CD4-positive, alpha-beta T cell treated with Interleukin-4 for 1 hour (primary cell): Measurements from ENCODE around the gene CNST.
"Not testable (repeated sequence)": the region's sequence is repeated elsewhere in the genome, so short reads cannot be mapped to it uniquely, and the experiment has no call there.

ENCODE experiments used
- DNase-seq, 2 donors: peaks; one replicate each; pipeline ENCODE4 v3.0.0-alpha.2; 2020 to 2022

The CNST gene

DNA sequence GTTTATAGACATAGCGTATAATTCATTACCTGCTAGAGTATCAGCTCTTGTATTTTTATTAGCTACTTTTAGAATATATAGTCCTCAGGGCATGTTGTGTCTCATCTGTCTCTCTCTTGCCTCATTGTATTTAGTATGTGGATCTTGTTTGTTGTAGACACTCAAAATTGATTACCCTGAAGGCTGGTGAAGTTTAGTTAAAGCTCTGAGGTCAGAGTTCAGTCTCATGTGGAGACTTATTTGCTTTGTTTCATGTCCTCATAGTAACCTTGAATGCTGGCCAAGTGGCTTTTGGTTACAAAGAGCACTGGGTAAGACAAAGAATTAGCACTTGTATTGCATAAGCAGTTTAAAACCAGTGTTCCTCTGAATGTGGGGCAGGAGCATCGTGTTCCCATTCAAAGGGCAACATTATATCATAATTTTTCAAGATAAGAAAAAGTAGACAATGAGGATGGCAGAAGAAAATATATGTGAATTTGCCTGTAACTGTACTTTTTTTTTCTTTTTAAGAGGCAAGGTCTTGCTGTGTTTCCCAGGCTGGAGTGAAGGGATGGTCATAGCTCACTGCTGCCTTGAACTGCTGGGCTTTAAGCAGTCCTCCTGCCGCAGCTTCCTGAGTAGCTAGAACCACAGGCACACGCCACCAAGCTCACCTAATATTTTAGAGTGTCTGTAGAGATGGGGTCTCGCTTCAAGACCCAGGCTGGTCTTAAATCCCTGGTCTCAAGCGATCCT is 17.4 kb downstream of the CNST start:
- DNase-seq: no peak

DNA sequence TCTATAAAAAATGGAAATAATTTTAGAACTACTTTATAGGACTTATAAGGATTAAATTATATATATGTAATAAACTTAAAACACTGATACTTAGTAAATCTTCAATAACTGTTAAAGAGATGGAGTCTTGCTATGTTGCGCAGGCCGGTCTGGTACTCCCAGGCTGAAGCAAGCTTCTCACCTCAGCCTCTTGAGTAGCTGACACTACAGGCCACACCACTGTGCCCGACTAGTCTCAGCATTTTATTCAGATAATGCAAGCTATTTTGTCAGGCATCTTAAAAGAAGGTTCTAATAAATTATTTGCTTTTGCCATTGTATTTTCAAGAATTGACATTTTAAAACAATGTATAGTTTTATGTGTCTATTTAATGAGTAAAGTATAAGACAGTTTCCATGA is 20.8 kb downstream of the CNST start:
- no peak for DNase-seq

DNA sequence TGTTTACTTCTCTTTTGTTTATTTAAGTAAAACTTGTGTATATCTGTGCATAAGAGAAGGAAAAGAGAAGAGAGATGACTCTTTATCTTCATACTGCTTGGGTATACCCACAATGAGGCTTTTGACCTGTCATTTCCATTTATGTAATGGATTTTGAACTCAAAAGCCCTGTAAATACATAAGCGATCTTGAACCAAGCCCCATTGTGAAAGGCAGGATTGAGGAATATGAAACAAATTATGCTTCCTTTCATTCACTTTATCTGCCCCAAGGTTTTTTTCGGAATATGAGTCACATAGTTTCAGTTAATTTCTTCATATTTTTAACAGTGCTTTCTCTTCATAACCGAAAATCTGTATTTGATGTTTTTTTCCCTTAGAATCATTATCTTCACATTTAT is 21.4 kb downstream of the CNST start:
- no peak for DNase-seq

DNA sequence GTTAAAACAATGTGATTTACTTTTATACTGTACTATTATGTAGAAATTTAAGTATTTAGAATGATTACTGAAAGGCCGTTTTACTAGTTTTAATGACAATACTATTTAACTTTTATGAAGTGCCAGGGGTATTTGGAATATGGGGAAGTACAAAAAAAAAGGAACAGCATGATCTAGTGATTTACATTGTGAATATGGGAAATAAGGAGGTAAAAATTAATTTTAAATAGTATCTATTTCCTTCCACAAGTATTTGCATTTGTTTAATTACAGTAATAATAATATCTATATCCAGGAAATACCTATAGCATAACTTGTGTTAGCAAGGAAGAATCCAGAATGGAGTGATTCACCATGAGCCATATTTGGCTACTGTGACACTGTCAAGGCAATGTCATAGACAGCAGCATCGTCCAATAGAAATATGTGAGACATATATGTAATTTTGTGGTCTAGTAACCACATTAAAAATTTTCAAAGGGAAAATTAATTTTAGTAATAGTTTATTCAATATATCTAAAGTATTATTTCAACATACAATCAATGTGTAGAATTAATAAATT is 22.0 kb downstream of the CNST start:
- DNase-seq: no peak

DNA sequence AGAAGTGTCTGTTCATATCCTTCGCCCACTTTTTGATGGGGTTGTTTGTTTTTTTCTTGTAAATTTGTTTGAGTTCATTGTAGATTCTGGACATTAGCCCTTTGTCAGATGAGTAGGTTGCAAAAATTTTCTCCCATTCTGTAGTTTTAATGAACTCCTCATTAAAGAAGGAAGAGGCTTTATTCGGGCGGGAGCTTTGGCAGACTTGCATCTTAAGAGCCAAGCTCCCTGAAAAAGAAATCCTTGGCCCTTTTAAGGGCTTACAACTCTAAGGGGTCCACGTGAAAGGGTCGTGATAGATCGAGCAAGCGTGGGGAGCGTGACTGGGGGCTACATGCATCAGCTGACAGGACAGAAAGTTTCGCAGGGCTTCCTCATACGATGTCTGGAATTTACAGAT is 23.7 kb downstream of the CNST start:
- DNase-seq: not testable (repeated sequence)

DNA sequence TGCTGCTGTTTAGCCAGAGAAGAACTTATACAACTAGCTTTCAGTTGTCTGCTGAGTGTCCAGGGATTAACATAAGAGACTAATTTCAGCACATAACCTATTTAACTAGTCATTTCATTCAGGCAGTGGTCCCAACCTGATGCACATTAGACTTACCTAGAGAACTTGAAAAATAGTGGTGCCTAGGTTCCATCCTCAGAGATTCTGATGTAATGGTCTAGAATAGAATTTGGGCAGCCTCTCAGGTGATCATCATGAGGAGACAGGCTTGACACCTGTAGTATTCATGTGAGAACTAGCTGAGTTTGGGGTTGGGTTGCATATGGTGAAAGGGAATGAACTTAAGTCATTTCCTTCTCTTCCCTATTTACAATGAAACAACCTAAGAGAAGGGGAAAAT is 24.8 kb downstream of the CNST start:
- no peak for DNase-seq

DNA sequence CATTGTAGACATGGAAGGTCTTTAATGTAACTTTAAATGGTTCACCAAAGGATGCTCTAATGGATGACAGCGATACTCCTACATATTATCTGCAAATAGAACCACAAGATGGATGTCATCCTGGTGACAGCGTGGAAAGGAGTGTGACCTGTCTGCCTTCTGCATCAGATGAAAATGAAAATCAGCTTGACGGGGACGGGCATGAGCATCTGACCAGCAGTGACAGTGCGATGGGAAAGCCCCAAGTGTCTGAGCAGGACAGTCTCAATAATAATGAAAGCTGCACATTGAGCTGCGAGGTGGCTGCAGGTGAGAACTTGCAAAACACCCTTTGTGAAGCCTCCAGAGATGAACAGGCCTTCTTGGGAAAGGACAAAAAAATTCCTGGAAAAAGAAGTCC is 25.2 kb downstream of the CNST start:
- no peak for DNase-seq

DNA sequence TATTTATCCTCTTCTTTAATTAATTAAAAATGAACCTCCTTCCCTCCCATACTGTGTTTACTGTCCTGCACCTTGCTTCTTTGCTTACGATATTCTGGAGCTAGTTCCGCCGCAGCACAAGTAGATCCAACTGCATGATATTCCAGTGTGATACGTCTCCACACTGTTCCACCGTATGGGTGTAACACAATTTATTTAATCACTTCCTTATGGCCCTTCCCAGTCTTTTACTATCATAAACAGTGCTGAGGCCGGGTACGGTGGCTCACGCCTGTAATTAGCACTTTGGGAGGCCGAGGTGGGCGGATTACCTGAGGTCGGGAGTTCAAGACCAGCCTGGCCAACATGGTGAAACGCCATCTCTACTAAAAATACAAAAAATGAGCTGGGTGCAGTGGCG is 25.7 kb downstream of the CNST start:
- no peak for DNase-seq

DNA sequence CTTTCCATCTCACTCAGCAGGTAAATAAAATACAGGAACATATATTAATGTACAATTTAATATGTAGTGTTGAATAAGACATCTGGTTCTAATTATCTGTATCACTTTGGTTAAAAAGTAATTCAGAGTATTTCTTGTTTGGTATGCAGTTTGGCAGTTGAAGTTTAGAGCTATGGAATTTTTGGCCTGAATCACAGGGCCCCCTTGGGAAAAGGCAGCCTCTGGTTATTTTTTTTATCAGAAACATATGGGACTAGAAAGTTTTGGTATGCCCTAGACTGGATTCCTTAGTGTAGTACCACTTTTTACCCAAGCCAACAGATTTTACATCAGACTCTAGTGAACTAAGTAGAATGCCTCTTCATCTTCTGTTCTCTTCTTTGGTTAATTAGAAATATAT is 26.4 kb downstream of the CNST start:
- DNase-seq: no peak

DNA sequence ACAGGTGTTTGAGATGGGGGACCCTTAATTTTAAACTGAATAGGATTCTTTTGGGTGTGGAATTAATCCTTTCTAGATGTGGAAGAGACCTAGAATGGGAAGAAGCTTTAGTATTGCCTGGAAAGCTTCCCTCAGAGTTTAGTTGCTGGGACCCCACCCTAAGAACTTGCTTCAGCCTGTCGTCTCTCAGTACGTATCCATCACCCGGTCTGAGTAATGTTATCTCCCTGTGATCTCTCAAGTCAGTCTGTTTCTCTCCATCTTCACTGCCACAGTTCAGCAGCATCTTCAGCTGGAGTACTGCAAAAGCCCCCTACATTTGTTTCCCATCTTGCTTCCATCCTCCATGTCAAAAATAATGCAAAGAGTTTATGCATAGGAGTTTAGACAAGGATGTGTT is 28.9 kb downstream of the CNST start:
- no peak for DNase-seq

DNA sequence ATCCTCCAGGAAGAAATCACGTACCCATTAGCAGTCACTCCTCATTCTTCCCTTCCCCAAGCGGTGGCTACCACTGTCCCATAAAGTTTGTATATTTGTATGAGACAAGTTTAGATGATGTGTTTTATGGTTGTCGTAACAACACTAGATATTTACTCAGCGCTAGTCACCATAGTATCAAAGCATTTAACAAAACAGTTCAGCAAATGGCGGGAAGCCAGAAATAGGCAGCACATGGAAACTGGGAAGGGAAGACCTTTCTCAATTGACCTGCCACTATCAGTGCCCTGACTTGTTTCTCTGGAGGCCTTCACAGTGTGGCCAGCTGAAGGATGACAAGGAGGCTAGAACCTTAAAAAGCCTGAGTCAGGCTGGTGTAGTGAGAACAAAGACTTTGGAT is 31.1 kb downstream of the CNST start:
- no peak for DNase-seq

DNA sequence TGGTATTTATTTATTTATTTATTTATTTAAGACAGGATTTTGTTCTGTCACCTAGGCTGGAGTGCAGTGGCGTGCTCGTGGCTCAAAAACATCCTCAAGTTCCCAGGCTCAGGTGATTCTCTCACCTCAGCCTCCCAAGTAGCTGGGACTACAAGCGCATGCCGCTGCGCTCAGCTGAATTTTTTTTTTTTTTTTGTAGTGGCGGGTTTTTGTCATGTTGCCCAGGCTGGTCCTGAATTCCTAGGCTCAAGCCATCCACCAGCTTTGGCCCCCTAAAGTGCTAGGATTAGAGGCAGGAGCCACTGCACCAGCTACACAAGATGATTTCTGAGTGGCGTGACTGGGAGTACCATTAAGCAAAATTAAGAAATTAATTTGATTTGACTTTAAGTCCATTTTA is 31.7 kb downstream of the CNST start:
- DNase-seq: no peak

DNA sequence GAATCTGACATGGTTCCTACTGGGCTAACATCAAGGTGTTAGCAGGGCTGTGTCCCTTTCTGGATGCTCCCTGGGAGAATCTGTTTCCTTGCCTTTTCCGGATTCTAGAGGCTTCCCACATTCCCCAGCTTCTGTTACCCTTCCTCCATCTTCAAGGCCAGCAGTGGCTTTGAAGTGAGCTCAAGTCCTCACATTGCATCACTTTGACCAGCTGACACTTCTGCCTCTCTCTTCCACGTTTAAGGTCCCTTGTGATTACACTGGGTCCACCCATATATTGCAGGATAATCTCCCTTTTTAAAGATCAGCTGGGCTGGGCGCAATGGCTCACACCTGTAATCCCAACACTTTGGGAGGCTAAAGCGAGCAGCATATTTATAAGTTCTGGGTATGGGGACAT is 33.1 kb downstream of the CNST start:
- no peak for DNase-seq

DNA sequence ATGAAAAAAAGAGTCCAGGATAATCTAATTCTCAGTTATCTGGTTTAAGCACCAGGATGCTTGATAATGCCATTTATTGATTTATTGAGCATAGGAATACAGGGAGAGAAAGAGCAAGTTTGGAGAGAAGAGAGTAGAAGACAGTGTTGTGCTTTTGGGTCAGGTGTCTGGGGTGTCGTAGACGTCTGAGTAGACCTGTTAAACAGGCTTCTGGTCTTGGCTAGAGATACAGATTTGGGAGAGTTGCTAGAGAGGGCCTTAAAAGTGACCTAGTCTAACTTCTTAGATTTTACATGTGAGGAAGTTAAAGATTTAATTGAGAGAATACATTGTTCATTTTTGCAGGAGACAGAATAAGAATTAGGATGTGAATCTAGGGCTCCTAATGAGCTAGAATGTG is 34.3 kb downstream of the CNST start:
- no peak for DNase-seq

DNA sequence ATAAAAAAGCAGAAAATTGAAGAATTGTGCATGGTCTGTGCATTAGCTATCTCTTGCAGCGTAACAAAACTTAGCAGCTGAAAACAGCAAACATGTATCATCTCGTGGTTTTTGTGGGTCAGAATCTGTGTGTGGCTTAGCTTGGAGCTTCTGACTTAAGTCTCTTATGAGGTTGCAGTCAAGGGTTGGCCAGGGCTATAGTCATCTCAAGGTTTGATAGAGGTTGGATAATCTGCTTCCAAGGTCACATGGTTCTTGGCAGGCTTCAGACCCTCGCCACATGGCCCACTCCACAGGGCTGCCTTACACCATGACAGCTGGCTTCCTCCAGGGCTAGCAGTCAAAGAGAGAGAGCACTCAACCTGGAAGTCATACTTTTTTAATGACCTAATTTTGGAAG is 35.9 kb downstream of the CNST start:
- peak in 1 of 2 donors; percentile 17 for DNase-seq

DNA sequence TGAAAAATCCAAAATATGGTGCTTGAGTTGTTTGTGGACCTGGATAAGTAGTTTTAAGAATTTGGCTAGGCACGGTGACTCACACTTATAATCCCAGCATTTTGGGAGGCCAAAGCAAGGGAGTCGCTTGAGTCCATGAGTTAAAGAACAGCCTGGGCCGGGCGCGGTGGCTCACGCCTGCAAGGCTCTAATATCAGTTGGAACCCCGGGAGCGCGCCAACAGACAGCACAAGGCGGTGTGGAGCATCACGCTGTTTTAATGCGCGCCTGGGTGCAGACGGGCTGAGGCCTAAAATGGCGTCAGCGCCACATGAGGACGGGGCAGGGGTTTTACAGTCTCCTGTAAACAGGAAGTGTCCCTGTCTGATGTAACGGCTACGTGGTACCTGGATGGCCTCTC is 39.0 kb downstream of the CNST start:
- not testable (repeated sequence) for DNase-seq

DNA sequence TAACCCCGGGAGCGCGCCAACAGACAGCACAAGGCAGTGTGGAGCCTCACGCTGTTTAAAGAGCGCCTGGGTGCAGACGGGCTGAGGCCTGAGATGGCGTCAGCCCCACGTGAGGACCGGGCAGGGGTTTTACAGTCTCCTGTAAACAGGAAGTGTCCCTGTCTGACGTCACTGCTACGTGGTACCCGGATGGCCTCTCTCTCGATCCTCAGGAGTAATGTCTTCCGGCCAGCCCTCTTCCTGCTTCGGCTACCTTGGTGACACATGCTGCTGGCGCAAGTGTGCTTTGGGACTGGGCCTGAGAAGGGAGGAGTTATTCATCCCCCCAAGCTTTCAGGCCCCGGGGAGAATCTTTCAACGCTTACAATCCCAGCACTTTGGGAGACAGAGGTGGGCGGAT is 41.2 kb downstream of the CNST start:
- DNase-seq: peak in 1 of 2 donors; percentile 17

DNA sequence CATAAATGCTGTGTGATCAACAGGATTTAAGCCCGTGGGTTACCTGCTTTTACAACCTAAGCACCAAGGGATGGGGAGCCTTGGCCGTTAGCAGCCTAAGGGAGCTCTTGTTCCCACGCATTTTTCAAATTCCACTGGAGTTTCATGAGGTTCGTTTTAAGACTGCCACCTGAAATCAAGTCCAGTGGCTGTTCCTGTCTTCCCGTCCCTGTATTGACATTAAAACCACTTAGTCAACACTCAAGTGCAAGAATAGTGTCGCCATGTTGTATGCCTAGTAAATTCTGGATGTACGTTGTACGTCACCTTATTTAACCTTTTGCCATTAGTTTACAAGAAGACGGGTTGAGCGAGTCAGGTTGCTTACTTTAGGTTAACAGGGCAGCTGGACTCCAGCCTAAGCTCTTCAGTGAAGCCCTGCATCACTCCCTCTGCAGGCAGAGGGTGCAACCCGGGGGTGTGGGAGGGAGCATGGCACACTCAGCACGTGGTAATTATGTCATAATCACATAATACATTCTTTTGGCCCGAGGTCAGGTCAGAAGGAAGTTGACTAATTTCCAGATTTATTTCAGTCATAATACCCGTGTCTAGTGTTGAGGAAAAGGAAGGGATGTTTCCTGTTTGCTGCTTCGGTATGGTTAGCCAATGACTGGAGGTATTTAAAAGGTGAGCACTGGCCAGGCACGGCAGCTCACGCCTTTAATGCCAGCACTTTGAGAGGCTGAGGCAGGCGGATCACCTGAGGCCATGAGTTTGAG is 42.5 kb downstream of the CNST start:
- DNase-seq: peak; percentile 6 to 61

DNA sequence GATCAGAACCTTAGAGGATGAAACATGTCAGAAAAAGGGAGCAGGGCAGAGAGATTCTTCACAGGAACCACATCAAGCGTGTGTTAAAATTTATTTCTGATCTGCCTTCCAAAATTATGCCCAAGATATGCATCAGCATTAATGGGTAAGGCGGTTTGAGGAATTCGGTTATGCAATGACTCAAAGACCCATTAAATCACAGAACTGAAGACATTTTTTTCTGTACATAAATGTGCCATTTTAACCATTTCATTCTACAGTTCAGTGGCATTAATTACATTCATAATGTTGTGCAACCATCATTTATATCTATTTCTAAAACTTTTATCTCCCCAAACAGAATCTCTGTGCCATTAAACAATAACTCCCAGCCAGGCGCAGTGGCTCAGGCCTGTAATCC is 43.4 kb downstream of the CNST start:
- no peak for DNase-seq

DNA sequence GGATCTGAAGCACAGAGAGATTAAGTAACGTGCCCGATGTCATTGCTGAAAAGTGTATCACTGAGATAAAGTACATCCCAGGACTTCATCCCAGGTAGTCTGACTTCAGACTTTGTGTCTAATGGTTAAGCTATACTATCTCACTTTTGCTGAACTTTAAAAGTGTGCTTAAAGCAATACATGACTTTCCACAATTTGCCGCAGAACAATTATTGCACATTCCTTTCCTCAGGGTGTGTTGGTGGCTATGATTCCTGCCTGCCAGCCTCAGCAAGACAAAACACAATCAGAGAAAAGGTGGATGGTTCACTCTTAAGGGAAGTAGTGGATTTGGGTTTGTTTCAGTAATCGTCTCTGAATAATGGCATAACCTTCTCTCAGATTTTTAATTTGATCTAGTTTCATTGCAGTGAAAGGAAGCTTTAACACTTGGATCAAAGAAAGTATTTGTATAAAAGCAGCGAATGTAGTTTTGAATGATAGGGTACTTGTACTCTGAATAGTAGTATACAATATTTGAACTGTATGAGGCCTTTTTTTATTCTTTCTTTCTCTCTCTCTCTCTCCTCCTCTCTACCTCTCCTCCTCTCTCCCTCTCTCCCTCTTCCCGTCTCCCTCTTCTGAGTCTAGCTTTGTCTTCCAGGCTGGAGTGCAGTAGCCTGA is 47.0 kb downstream of the CNST start:
- DNase-seq: no peak

DNA sequence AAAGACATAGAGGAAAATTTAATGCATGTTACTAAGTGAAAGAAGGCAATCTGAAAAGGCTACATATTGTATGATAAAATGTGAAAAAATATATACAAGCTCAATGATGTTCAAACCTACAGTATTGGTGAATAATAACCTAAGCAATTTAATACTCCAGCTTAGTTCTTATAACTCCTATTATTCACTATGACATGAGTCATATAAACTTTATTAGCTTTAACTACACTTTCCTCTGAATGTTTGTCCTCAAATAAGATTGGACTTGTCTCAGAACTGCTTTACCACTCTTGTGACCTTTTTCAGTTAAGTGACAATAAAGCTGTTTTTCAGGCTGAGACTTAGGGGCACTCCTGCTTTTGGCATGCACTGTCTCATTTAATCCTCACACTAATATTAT is 50.9 kb downstream of the CNST start:
- DNase-seq: no peak

DNA sequence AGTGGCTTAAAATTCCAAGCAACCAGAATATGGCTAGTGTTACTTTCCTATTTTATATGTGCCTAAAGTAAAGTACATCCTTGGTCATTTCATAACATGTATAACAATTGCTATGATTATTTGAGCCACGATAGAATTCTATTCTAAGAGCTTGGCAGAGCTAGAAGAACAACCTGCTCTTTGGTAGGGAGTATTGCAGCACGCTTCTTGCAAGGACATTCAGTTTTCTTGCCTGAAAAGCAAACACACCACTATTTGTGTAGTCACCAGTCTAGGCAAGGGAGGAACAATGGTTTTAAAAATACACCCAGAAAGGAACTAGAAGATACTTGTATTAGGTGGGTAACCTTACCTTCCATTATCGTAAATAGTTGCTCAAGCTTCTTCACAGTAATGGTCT is 51.5 kb downstream of the CNST start:
- no peak for DNase-seq

DNA sequence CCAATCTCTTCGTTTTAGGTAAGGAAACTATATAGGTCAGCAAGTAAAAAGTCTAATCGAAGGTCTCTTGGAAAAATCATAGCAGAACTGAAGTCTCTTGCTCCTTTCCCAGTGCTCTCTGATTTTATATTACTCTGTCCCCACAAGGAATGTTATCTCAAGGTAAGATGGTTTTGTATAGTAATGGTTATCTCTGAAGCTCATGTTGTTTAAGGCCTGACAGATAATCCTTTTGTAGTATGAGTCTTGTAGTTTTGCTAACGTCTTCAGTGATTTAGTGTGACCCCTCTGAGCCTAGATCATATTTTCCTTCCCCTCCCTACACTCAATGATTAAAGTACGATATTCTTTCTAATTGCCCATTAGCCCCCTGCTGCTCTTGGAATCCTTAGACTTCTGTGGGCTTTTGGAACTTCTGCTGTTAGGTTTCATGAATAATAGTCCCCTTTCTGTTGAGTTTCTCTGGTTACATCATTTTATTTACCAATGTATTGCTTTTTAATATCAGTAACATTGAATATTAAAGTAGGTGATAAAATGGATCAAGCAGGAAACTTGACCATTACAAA is 52.1 kb downstream of the CNST start:
- no peak for DNase-seq
